Measurements from ENCODE around the gene ASAP2. TPM values are rescaled to one million over a fixed set of nuclear protein-coding genes. Genes with fewer than 3 reads are reported as not detected.

ASAP2 gene
- total and polyA plus RNA-seq, 2 donors (not counting 1 experiment from before 2014, with no cell fraction given), result 0.04 TPM; not detected in 1

DNA sequence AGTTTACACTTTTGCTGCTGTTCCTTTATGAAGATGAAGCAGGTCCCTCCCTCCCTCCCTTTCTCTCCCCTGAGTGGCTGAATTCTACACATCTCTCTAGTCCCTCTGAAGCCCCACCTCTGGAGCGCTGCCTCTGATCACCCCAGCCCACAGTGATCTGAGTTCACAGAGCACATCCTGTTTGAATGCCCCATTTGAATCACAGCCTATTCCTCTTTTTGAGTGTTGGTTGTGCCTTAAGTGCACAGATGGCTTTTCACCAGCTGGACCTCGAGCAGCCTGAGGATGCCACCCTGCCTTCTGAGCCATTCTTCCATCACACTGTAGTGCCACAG, 129.6 kb downstream of the ASAP2 start:
- Histone ChIP-seq H3K4me1 (ENCODE audit: control insufficient read depth in 2 of 2, insufficient read depth in 2 of 2, low read length in 2 of 2) (peaks cover 8 to 11% of the 10 kb centered on the region in 2 donors), H3K9me3 (ENCODE audit: control extremely low read depth in 1 of 3, control insufficient read depth in 2 of 3, insufficient read depth in 1 of 3, low read length in 2 of 3) (peaks cover 0 to 6% (median 0%) of the 10 kb centered on the region in 3 donors), H3K4me2 (replicated peaks; ENCODE audit: low read depth, low read length, poor library complexity, severe bottlenecking) (no peak overlapping the region), H3K27me3 (replicated peaks in 1 of 4; ENCODE audit: control extremely low read depth in 1 of 4, control insufficient read depth in 3 of 4, insufficient read depth in 4 of 4, low read length in 3 of 4) (no peaks in the 10 kb centered on the region), H2AFZ (ENCODE audit: insufficient read depth, low read depth, low read length, poor library complexity, severe bottlenecking) (peak overlapping the region; percentile 41), H4K20me1 (ENCODE audit: control insufficient read depth, insufficient read depth, low read length, poor library complexity, severe bottlenecking) (no peaks in the 10 kb centered on the region), H3K27ac (ENCODE audit: low read length in 2 of 2) (no peak overlapping the region), H3K9ac (ENCODE audit: low read length) (no peak overlapping the region), H3K79me2 (ENCODE audit: control insufficient read depth, insufficient read depth, low read length) (no peaks in the 10 kb centered on the region), H3K4me3 (ENCODE audit: control extremely low read depth in 1 of 5, extremely low read depth in 1 of 5, insufficient read depth in 1 of 5, low read depth in 2 of 5, low read length in 4 of 5) (no peak overlapping the region), H3K36me3 (replicated peaks in 1 of 2; ENCODE audit: control extremely low read depth in 1 of 2, control insufficient read depth in 1 of 2, extremely low read depth in 1 of 2, insufficient read depth in 2 of 2, low read length in 1 of 2) (no peaks in the 10 kb centered on the region)
- intact Hi-C loops (cut with micrococcal nuclease), result no loop called here
- TF ChIP-seq, protein P1, sequence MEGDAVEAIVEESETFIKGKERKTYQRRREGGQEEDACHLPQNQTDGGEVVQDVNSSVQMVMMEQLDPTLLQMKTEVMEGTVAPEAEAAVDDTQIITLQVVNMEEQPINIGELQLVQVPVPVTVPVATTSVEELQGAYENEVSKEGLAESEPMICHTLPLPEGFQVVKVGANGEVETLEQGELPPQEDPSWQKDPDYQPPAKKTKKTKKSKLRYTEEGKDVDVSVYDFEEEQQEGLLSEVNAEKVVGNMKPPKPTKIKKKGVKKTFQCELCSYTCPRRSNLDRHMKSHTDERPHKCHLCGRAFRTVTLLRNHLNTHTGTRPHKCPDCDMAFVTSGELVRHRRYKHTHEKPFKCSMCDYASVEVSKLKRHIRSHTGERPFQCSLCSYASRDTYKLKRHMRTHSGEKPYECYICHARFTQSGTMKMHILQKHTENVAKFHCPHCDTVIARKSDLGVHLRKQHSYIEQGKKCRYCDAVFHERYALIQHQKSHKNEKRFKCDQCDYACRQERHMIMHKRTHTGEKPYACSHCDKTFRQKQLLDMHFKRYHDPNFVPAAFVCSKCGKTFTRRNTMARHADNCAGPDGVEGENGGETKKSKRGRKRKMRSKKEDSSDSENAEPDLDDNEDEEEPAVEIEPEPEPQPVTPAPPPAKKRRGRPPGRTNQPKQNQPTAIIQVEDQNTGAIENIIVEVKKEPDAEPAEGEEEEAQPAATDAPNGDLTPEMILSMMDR (IDR thresholded peaks at IDR 0.05), result no peak
- TF ChIP-seq EZH2 (IDR thresholded peaks at IDR 0.05; ENCODE audit: borderline replicate concordance, insufficient read depth, low read depth, low read length, poor library complexity, severe bottlenecking), result no peak
- POLR2A ChIA-PET, result no interaction called here
- ATAC-seq (ENCODE audit: low read depth) (peak; percentile 56), DNase-seq (peak; percentile 39)
- Mint-ChIP-seq H3K27ac (no peak overlapping the region), H3K4me3 (no peak overlapping the region), H3K9me3 (ENCODE audit: insufficient read depth) (no peaks in the 10 kb centered on the region), H3K27me3 (no peaks in the 10 kb centered on the region), H3K4me1 (peaks cover 6% of the 10 kb centered on the region)
- WGBS (ENCODE audit: insufficient coverage), result 33% methylated on average over 1 of the region's 2 CpGs
- CTCF ChIA-PET, result no interaction called here

DNA sequence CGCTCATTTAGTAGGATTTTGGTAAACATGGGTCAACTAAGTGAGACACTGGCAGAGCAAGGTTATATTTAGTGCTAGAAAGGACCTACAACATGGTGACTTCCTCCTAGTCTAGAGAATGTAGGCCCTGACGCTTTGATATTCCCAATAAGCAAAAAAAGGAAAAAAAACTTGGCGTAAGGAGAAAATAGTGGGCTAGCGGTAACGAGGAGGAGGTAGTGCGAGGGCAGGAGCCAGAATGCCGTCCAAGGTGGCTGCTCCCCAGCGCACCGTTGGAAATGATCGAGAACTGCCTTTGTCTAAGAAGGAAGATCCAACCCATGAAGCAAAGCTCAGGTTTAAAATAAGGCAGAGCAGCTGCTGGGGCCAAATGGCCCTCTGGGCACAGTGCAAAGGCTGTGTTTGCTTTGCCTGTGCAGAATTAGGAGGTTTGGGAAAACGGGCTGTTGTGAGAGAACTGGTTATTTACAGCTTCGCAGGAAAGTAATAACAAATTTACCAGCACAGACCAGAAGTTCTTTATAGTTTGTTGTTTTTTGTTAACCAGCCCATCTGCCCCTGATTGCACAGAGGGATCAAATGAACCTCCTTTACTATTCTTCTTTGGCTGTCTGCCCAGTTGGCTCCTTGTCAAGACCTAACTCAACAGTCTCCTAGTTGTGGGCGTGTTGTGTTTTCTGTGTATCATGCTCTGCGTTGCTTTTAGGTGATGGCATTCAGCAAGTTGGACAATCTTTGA, 130.1 kb downstream of the ASAP2 start:
- 96% methylated on average over 9 of the region's 14 CpGs for WGBS (ENCODE audit: insufficient coverage)
- no peaks in the 10 kb centered on the region for H3K9me3 Mint-ChIP-seq (ENCODE audit: insufficient read depth)
- intact Hi-C loops (cut with micrococcal nuclease), result no loop called here
- H3K4me3 Mint-ChIP-seq, result no peak overlapping the region
- POLR2A ChIA-PET, result no interaction called here
- H3K27ac Mint-ChIP-seq, result no peak overlapping the region
- CTCF ChIA-PET, result no interaction called here
- no peak overlapping the region for H3K4me2 ChIP-seq (replicated peaks; ENCODE audit: low read depth, low read length, poor library complexity, severe bottlenecking)
- peaks cover 6 to 9% of the 10 kb centered on the region in 2 donors for H3K4me1 ChIP-seq (ENCODE audit: control insufficient read depth in 2 of 2, insufficient read depth in 2 of 2, low read length in 2 of 2)
- no peaks in the 10 kb centered on the region for H3K36me3 ChIP-seq (replicated peaks in 1 of 2; ENCODE audit: control extremely low read depth in 1 of 2, control insufficient read depth in 1 of 2, extremely low read depth in 1 of 2, insufficient read depth in 2 of 2, low read length in 1 of 2)
- peak overlapping the region; percentile 41 for H2AFZ ChIP-seq (ENCODE audit: insufficient read depth, low read depth, low read length, poor library complexity, severe bottlenecking)
- no peaks in the 10 kb centered on the region for H3K27me3 ChIP-seq (replicated peaks in 1 of 4; ENCODE audit: control extremely low read depth in 1 of 4, control insufficient read depth in 3 of 4, insufficient read depth in 4 of 4, low read length in 3 of 4)
- ATAC-seq (ENCODE audit: low read depth), result no peak
- H3K79me2 ChIP-seq (ENCODE audit: control insufficient read depth, insufficient read depth, low read length), result no peaks in the 10 kb centered on the region
- no peak for DNase-seq
- peaks cover under 1% of the 10 kb centered on the region for H3K27me3 Mint-ChIP-seq
- no peak overlapping the region for H3K9ac ChIP-seq (ENCODE audit: low read length)
- H3K4me3 ChIP-seq (ENCODE audit: control extremely low read depth in 1 of 5, extremely low read depth in 1 of 5, insufficient read depth in 1 of 5, low read depth in 2 of 5, low read length in 4 of 5), result no peak overlapping the region
- H3K9me3 ChIP-seq (ENCODE audit: control extremely low read depth in 1 of 3, control insufficient read depth in 2 of 3, insufficient read depth in 1 of 3, low read length in 2 of 3), result peaks cover 0 to 6% (median 0%) of the 10 kb centered on the region in 3 donors
- no peaks in the 10 kb centered on the region for H4K20me1 ChIP-seq (ENCODE audit: control insufficient read depth, insufficient read depth, low read length, poor library complexity, severe bottlenecking)
- peaks cover 6% of the 10 kb centered on the region for H3K4me1 Mint-ChIP-seq
- TF ChIP-seq, protein P1 (IDR thresholded peaks at IDR 0.05), result no peak
- TF ChIP-seq EZH2 (IDR thresholded peaks at IDR 0.05; ENCODE audit: borderline replicate concordance, insufficient read depth, low read depth, low read length, poor library complexity, severe bottlenecking), result no peak
- H3K27ac ChIP-seq (ENCODE audit: low read length in 2 of 2), result no peak overlapping the region
